Stimulated activated CD4-positive, alpha-beta T cell treated with anti-CD3 and anti-CD28 coated beads, Interleukin-12 subunit alpha, Interleukin-12 subunit beta, amount 100 ng/mL, for 24 hours (primary cell): ENCODE data around the gene CUEDC2.

Source experiments
- DNase-seq, 2 experiments: peaks; one replicate each; pipeline ENCODE4 v3.0.0-alpha.2; 2020; ENCODE audit warnings: low read depth in 2 of 2

The CUEDC2 gene, protein sequence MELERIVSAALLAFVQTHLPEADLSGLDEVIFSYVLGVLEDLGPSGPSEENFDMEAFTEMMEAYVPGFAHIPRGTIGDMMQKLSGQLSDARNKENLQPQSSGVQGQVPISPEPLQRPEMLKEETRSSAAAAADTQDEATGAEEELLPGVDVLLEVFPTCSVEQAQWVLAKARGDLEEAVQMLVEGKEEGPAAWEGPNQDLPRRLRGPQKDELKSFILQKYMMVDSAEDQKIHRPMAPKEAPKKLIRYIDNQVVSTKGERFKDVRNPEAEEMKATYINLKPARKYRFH

DNA sequence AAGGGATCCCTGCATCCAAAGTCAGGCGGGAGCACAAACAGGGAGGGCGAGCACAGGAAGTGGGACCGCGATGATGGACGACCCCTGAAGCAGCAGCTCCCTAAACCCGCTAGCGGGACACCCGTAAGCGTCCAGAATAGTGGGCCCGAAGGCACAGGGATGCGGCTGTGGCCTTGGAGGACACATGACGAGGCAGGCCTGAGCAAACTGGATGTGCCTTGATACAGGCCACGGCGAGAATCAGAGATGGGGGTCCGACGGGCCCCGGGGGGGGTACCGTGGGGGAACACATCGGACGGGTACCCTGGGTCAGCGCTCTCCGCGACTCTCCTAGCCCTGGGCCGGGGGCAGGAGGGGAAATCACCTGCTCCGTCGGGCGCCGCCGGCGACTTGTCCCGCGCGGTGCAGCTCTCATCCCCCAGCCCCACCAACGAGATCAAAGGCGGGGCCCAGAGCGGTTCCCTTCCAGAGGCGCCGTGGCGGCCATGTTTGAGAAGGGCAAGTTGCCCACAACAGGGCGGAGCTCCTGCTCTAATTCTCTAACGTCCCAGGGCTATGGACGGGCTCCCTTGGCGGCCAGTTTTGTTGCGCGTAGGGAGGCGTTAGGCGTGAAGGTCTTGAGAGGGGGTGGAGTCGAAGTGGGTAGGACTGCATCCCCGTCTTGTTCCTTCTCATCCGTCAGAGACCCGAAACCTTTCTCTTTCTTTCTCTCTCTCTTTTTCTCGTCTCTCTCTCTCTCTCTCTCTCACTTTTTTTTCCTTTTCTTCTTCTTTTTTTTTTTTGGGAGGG, at the start of gene CUEDC2:
CUEDC2 (minus strand) TSS at position 413 of the 789 bp plus-strand sequence. CDS start 7,386 bp downstream, outside the sequence.
- DNase-seq: peak; percentile 95 to 99

DNA sequence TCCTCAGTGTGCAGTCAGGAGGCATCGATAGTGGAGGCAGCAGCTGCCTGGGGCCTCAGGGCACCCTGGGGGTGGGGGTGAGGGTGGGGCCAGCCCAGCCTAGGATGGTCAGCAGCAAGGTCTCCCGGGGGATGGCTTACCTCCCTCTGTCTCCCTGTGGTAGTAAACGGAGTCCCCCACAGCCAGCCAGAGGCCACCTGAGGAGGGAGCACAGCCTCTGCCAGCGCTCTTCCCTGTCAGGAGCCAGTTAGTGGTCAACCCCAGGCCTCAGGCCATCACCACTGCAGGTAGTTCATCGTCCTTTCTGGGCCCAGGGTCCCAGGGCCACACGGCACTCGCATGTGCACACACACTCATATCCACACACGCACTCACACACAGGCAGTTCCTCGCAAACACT, 48.0 kb upstream of the CUEDC2 start:
- DNase-seq: no peak

DNA sequence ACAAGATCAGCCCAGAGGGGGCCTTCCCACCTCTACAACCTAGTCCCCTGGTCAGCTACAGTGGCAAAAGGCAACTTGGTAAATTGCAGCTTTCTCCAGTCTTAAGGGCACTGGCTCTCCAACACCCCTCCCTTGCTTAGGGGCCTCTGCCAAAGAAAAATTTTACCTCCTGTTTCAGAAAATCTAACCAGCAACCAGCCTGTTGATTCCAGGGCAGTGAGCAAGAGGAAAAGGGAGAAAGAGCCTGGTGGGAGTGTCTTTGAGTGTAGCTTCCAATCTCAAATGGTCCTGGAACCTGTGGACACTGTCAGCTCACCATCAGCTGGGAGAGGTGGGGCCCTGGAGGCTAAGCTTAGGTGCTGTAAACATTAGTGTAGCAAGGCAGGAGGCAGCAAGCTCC, 47.3 kb upstream of the CUEDC2 start:
- DNase-seq: no peak

DNA sequence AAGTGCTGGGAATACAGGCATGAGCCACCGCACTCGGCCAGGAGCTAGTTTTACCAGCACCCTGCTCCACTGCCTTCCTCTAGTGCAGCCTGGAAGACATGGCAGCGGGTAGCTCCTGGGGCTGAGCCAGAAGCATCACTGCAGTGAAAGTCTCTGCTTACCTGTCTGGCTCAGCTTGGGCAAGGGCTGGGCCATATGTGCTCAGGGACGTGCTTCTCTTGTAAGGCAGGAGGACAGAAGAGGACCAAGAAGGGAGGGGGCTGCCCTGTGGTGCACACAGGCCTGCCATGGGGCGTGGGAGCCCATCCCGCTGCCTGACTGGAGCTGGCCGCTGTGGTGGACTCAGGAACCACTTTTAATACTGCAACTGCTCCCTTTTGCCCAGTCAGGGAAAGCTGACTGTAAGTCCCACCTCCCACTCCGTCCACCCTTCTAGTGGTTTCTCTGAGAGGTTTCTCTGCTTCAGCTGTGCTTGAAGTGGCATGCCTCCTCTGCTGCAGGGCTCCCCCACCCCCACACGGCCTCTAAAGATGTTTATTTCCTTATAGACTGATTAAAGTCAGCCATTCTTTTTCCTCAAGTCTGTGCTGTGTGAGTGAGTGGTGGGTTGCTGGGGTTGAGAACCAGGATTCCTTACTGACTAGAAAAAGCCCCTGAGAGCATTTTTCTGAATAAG, 44.2 kb upstream of the CUEDC2 start:
- DNase-seq: no peak

DNA sequence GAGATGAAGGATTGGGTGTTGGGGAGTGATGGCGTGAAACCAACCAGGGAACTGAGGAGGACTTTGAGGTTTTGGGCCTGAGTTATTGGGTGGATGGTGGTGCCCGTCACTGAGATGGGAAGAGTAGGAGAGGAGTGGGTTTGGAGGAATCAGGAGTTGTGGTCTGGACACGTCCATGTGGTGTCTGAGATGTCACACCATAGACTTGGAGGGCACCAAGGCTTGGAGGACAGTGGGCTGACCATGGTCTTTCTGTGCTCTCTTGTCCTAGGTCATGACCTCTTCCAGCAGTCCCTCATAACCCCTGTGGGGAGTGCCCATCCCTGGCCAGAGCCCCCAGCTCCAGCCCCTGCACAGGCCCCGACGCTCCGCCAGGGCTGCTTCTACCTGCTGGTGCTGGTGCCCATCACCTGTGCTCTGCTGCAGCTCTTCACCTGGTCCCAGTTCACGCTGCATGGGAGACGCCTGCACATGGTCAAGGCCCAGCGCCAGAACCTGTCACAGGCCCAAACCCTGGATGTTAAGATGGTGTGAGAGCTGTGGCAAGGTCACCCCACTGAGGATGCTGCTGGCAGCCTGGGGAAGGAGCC, 43.2 kb upstream of the CUEDC2 start:
- DNase-seq: no peak

DNA sequence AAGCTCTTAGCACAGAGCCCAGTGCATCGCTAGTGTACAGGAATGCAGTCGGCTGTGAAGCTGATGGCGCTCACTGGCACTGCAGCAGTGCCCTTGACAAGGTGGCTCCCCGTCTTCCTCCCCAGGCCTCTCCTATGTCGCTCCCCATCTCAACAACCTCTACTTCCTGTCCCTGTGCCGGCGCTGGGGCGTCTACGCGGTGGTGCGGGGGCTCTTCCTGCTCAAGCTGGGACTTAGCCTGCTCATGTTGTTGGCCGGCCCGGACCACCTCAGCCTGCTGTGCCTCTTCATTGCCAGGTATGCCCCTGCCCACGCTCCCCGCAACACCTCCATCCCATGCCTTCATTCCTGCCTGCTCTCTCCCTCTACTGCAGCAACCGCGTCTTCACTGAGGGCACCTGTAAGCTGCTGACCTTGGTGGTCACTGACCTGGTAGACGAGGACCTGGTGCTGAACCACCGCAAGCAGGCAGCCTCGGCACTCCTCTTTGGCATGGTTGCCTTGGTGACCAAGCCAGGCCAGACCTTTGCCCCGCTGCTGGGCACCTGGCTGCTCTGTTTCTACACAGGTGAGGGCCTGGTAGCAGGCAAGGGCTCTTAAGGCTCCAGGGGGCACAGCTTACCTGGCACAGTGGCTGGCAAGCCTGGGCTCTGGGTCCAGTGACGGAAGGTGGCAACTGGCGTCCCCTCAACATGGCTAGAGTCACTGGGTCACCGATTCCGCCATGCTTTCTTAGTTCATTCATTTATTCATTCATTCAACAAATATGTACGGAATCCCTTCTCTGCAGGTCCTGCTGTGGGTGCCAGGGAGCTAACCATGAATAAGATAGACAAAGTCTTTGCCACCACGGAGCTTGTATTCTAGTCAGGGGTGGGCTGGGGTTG, 41.3 kb upstream of the CUEDC2 start:
- no peak for DNase-seq

DNA sequence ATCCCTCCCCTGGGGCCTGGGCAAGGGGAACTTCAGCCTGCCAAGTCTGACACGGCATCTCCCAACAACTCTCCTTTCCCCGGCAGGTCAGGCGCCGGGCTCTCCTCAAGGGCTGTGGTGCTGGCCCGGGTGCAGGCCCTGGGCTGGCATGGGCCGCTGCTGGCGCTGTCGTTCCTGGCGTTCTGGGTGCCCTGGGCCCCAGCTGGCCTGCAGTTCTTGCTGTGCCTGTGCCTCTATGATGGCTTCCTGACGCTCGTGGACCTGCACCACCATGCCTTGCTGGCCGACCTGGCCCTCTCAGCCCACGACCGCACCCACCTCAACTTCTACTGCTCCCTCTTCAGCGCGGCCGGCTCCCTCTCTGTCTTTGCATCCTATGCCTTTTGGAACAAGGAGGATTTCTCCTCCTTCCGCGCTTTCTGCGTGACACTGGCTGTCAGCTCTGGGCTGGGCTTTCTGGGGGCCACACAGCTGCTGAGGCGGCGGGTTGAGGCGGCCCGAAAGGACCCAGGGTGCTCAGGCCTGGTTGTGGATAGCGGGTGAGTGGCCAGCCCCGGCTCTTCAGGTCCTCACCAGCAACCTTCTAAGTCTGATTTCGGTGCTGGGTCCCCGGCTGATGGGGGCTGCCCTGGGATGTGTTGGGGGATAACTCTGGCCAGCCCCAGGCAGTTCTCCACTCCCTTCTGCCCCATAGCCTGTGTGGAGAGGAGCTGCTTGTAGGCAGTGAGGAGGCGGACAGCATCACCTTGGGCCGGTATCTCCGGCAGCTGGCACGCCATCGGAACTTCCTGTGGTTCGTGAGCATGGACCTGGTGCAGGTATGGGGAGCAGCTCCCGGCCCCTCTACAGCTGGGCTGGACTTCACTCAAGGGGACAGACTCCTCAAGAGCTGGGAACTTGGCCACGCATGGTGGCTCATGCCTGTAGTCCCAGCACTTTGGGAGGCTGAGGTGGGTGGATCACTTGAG, 38.5 kb upstream of the CUEDC2 start:
- no peak for DNase-seq

DNA sequence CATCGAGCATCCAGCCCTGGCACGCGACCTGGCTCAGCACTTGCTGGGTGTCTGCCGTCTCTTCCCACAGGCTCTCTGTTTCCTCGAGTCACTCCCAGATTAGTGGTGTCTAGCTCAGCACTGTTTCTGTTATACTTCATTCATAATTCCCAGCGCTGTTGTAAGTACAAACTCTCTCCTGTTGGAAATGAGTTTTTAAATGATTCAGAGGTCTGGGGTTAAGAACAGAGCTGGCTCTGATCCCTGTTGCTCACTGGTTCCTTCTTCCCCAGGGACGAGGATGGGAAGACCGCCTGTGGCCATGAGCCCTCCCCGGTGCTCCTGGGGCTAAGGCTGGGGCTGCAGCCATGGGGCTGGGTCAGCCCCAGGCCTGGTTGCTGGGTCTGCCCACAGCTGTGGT, 36.3 kb upstream of the CUEDC2 start:
- DNase-seq: no peak

DNA sequence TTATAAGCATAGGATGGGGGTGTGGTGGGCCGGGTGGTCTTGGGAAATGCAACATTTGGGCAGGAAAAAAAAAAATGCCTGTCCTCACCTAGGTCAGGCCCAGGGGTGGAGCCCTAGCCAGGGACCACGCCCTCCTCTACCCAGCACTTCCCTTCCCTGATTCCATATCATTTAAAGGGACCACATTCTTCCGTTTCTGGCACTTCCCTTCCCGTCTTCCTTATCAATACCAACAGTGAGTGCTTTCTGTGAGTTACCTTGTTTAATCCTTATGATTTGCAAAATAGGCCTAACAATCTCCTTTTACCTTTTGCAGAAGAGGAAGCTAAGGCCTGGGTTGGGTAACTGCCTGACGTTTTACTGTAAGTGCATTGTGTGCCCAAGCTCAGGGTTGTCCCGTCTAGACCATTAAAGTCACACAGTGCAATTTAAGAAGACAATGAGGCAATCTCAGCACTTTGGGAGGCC, 35.6 kb upstream of the CUEDC2 start:
- DNase-seq: no peak

DNA sequence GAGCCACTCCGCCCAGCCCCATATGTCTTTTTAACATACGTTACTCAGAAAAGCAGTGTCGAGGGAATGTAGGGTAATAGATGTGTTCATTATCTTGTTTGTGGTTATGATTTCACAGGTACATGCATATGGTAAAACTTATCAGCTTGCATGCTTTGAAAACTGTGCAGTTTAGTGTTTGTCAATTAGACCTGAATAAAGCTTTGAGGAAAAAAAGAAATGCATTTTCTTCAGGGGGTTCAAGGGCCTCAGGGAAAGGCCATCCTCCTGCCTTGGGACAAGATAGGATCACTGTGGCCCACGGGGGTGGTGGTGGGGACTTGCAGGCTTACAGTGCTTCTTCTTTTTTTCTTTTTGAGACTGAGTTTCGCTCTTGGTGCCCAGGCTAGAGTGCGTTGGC, 34.9 kb upstream of the CUEDC2 start:
- no peak for DNase-seq

DNA sequence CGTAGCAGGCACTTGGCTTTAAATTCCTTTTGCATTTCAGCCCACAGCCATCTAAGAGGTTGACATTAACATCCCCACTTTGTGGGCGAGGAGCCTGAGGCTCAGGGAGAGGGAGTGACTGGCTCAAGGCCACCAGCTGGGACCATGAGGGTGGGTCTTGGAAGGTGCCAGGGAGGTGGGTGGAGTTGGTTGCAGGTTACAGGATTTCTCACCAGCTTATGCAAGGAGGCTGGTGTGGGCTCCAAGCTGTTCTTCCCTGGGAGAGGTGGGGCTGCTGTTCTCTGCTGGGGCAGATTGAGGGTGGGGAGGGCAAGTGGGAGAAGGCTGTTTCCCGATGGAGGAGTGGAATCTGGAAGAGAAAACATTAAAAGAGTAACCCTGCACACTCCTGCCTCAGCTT, 33.1 kb upstream of the CUEDC2 start:
- DNase-seq: no peak

DNA sequence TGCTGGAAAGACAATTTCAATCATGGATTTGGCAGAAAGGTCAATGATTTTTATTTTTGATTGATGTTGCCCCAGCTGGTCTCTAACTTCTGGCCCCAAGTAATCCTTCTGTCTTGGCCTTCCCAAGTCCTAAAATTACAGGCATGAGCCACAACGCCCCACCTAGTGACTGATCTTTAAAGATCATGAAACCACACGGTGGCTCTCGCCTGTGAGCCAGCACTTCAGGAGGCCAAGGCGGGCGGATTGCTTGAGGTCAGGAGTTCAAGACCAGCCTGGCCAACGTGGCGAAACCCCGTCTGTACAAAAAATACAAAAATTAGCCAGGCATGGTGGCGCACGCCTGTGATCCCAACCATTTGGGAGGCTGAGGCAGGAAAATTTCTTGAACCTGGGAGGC, 31.6 kb upstream of the CUEDC2 start:
- DNase-seq: no peak

DNA sequence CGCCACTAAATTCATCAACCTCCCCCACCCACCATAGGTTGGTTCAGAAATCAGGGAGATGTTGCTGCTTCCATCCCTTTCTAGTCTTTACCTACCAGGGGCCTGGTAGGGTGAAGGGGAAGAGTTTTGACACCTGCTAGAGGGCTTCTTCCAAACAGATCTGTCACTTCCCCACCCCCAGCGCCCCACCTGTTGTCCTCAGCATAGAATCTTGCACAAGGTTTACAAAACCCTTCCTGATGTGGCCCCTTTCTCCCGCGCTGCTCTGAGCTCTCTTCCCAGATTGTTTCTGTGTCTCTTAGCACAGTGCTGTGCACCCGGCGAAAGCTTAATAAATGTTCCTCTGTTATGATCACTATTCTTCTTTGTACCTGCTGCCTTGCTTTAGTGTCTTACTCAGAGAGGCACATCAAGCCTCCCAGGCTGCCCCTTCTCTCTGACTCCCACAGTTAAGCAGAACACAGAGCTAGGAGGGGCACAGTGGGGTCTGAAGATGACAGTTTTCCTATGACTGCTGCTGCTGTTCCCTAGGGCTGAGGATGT, 30.2 kb upstream of the CUEDC2 start:
- no peak for DNase-seq

DNA sequence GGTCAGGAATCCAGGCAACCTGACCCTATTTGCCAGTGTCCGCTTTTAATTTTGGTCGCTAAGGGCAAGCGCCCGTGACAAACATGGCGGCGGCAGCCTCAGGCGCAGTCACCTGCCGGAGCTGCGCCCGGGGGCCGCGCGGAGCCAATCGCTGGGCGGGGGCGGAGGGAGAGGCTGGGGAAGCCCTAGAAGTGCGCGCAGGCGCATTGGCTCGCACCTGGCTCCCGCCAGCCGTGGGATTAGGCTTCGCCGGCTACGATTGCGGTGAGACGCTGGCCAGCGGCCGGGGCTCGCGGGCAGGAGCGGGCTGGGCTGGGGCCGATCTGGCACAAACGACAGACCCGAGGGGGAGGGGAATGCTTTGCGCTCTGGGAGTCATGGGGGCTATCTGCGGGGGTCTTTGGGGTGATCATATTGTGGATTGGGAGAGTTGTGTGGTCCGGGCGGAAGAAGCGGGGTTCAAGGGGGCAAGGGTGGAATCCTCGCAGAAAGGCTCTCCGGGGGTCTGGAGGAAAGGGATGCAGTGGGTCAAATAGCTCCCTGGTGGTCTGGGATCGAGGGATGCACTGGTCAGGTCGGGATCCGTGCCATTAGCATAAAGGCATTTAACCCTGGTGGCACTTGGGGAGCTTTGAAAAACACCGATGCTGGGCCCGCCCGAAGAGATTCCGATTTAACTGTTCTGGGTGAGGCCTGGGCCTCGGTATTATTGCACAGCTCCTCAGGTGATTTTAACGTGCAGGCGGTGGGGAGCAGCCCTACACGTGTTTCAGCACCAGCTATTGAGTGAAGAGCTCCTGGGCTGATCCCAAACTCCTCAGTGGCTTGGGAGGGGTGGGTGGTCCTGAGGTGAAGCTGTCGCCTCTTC, 29.0 kb upstream of the CUEDC2 start:
- peak; percentile 84 to 91 for DNase-seq

DNA sequence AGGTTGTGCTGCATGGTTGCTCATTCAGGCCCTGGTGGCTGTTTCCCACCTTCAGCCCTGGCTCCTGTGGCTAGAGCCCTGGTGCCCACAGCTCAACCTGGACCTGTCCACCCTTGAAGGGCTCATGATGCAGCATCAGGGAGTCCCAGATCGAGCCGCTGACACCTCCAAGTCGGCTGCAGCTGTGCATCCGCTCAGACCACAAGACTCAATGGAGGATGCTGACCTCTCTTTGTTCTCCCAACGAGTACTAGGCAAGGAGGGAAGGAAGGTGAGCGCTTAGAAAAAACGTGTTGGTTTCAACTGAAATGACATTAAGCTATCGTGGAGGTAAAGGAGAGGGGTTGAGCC, 28.4 kb upstream of the CUEDC2 start:
- DNase-seq: no peak

DNA sequence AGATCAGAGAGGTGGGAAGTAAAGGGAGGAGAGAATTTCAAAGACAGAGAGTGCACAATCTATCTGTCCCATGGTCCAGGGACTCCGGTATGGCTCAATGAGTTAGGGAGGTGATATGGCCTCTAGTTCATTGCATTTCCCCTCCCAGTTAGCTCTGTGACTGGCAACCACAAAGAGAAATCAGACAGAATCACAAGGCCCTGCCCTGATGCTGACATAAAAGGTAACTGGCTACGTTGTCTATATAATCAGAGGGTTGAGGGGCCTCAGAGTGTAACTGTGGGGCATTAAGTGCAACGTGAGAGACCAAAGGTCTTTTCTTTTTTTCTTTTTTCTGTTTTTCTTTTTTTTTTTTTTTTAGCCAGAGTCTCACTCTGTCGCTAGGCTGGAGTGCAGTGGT, 26.3 kb upstream of the CUEDC2 start:
- no peak for DNase-seq

DNA sequence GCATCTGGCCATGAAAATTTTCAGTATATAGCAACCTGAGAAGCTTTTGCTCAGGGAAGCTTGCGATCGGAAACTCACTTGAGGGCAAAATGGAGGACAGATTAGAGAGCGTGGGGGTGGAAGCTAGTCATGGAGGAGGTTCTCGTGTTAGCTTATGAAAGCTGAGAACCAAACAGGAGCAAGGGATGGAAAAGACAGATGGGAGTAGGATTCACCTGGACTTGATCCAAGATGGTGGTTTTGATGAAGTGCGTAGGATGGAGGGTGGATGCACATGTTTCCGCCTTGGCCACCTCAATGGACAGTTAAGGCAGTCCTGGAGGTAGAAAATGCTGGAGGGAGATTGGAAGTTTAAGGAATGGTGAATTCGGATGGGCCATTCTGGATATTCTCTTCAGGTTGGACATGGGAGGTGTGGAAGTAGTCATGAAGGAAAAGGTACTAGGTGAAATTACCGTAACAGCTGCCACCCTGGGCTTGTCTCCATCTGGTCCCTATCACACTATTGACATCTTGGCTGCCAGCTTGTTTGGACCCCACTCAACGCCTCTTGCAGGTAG, 25.3 kb upstream of the CUEDC2 start:
- no peak for DNase-seq

DNA sequence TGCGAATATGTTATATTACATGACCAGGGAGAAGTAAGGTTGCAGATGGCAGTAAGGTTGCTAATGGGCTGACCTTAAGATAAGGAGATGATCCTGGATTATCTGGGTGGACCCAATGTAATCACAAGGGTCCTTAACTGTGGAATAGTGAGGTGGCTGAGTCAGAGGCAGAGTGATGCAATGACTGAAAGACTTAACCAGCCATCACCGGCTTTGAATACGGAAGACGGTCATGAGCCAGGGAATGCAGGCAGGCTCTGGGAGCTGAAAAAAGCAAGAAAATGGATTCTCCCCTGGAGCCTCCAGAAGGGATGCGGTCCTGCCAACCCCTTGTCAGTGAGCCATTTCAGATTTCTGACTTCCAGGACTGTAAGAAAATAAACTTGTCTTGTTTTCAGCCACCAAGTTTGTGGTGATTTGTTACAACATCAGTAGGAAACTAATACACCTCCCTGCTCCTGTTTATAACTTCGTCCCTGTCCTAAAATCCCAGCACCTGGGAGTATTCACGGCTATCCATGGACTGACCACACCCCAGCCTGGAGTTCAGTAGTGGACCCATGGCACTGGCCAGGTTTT, 23.6 kb upstream of the CUEDC2 start:
- no peak for DNase-seq
